ENCODE data around the gene SERINC2.

- TF ChIP-seq EZH2 (IDR thresholded peaks at IDR 0.05; ENCODE audit: low read length) (no peak), CTCF (optimal IDR thresholded peaks at IDR 0.05 in 1 of 3, IDR thresholded peaks at IDR 0.05 in 1 of 3, conservative IDR thresholded peaks at IDR 0.05 in 1 of 3; ENCODE audit: extremely low read depth in 1 of 3, insufficient read depth in 2 of 3, low read length in 3 of 3) (no peak)
Measured at GRCh38 chr1:31372051-31372450, 41.0 kb upstream of the SERINC2 start.
